ACC112 (cell line): ENCODE data around the gene PLA2G6.
A peak's percentile ranks its signal among the peaks of the same experiment; 100 is the strongest.

Experiments used
- H2AFZ ChIP-seq: fragments of 200-600 bp; sonication (generic); one replicate; pipeline ENCODE4 v1.6.0; 2017; ENCODE audit warnings: antibody characterized with exemption, low read length; ENCODE audit not compliant: unreplicated experiment
- H3K27ac ChIP-seq: fragments of 200-600 bp; sonication (generic); 2 replicates; pipeline ENCODE4 v1.5.1; 2014; ENCODE audit warnings: low read depth, mild to moderate bottlenecking, antibody characterized with exemption, low read length, moderate library complexity
- H3K27me3 ChIP-seq: fragments of 200-600 bp; sonication (generic); 2 replicates; pipeline ENCODE4 v1.6.1; 2014; ENCODE audit warnings: mild to moderate bottlenecking, antibody characterized with exemption, low read length, moderate library complexity, mixed read lengths; ENCODE audit not compliant: insufficient read depth
- H3K36me3 ChIP-seq: fragments of 200-600 bp; sonication (generic); 2 replicates; pipeline ENCODE4 v1.6.1; 2016; ENCODE audit warnings: mild to moderate bottlenecking, antibody characterized with exemption, low read length, moderate library complexity, mixed read lengths; ENCODE audit not compliant: insufficient read depth
- H3K4me1 ChIP-seq: fragments of 200-600 bp; sonication (generic); one replicate; pipeline ENCODE4 v1.6.1; 2016; ENCODE audit warnings: low read length, mixed read lengths; ENCODE audit not compliant: insufficient read depth, unreplicated experiment, control insufficient read depth
- H3K4me3 ChIP-seq: fragments of 200-600 bp; sonication (generic); 2 replicates; pipeline ENCODE4 v1.5.1; 2014; ENCODE audit warnings: mild to moderate bottlenecking, low read depth, low read length
- H3K79me2 ChIP-seq: fragments of 200-600 bp; sonication (generic); one replicate; pipeline ENCODE4 v1.6.0; 2016; ENCODE audit warnings: low read length; ENCODE audit not compliant: control insufficient read depth, unreplicated experiment, insufficient read depth

Gene PLA2G6

GRCh38 chr22:38141217-38141973 lies 40.2 kb downstream of the PLA2G6 start:
- Histone ChIP-seq H3K4me1 (peaks cover 5% of the 10 kb centered on the region), H2AFZ (no peak overlapping the region), H3K36me3 (no peaks in the 10 kb centered on the region), H3K79me2 (no peaks in the 10 kb centered on the region), H3K27me3 (no peaks in the 10 kb centered on the region), H3K4me3 (no peak overlapping the region), H3K27ac (no peak overlapping the region)

GRCh38 chr22:38139901-38140300 lies 41.7 kb downstream of the PLA2G6 start:
- no peak overlapping the region for H3K27ac ChIP-seq
- H3K36me3 ChIP-seq, result no peaks in the 10 kb centered on the region
- H2AFZ ChIP-seq, result no peak overlapping the region
- no peaks in the 10 kb centered on the region for H3K79me2 ChIP-seq
- H3K4me3 ChIP-seq, result no peak overlapping the region
- peaks cover 12% of the 10 kb centered on the region for H3K4me1 ChIP-seq
- no peaks in the 10 kb centered on the region for H3K27me3 ChIP-seq

- Histone ChIP-seq H3K79me2 (no peaks in the 10 kb centered on the region), H3K4me3 (no peak overlapping the region), H3K4me1 (peaks cover 16% of the 10 kb centered on the region), H3K27ac (no peak overlapping the region), H3K36me3 (no peaks in the 10 kb centered on the region), H2AFZ (no peak overlapping the region), H3K27me3 (no peaks in the 10 kb centered on the region)
Observed at GRCh38 chr22:38138961-38139360, 42.7 kb downstream of the PLA2G6 start.

GRCh38 chr22:38137876-38138687 lies 43.5 kb downstream of the PLA2G6 start:
- H3K4me1 ChIP-seq, result peaks cover 16% of the 10 kb centered on the region
- no peaks in the 10 kb centered on the region for H3K79me2 ChIP-seq
- no peak overlapping the region for H3K4me3 ChIP-seq
- no peaks in the 10 kb centered on the region for H3K27me3 ChIP-seq
- H3K36me3 ChIP-seq, result no peaks in the 10 kb centered on the region
- no peak overlapping the region for H2AFZ ChIP-seq
- no peak overlapping the region for H3K27ac ChIP-seq

- Histone ChIP-seq H3K36me3 (no peaks in the 10 kb centered on the region), H2AFZ (no peak overlapping the region), H3K27ac (no peak overlapping the region), H3K79me2 (no peaks in the 10 kb centered on the region), H3K4me1 (peaks cover 16% of the 10 kb centered on the region), H3K4me3 (no peak overlapping the region), H3K27me3 (no peaks in the 10 kb centered on the region)
Observed at GRCh38 chr22:38136607-38137006, 45.0 kb downstream of the PLA2G6 start.

GRCh38 chr22:38135133-38135706 lies 46.4 kb downstream of the PLA2G6 start:
- Histone ChIP-seq H3K27me3 (no peaks in the 10 kb centered on the region), H3K36me3 (no peaks in the 10 kb centered on the region), H3K27ac (peak overlapping the region; percentile 75), H3K4me1 (peaks cover 16% of the 10 kb centered on the region), H3K79me2 (no peaks in the 10 kb centered on the region), H3K4me3 (no peak overlapping the region), H2AFZ (no peak overlapping the region)

- H3K79me2 ChIP-seq, result no peaks in the 10 kb centered on the region
- H3K4me3 ChIP-seq, result no peak overlapping the region
- no peak overlapping the region for H2AFZ ChIP-seq
- peaks cover 16% of the 10 kb centered on the region for H3K4me1 ChIP-seq
- no peaks in the 10 kb centered on the region for H3K36me3 ChIP-seq
- H3K27ac ChIP-seq, result no peak overlapping the region
- H3K27me3 ChIP-seq, result no peaks in the 10 kb centered on the region
Observed at GRCh38 chr22:38133331-38133730, 48.3 kb downstream of the PLA2G6 start.

GRCh38 chr22:38132794-38133193 lies 48.8 kb downstream of the PLA2G6 start:
- Histone ChIP-seq H3K4me1 (peaks cover 16% of the 10 kb centered on the region), H3K79me2 (no peaks in the 10 kb centered on the region), H3K27me3 (no peaks in the 10 kb centered on the region), H2AFZ (no peak overlapping the region), H3K36me3 (no peaks in the 10 kb centered on the region), H3K4me3 (no peak overlapping the region), H3K27ac (no peak overlapping the region)

GRCh38 chr22:38132136-38132535 lies 49.5 kb downstream of the PLA2G6 start:
- Histone ChIP-seq H3K27ac (no peak overlapping the region), H3K4me1 (peaks cover 16% of the 10 kb centered on the region), H2AFZ (no peak overlapping the region), H3K36me3 (no peaks in the 10 kb centered on the region), H3K79me2 (no peaks in the 10 kb centered on the region), H3K27me3 (no peaks in the 10 kb centered on the region), H3K4me3 (no peak overlapping the region)

GRCh38 chr22:38131399-38131798 lies 50.2 kb downstream of the PLA2G6 start:
- Histone ChIP-seq H3K36me3 (no peaks in the 10 kb centered on the region), H3K79me2 (no peaks in the 10 kb centered on the region), H3K4me3 (no peak overlapping the region), H3K27ac (no peak overlapping the region), H3K27me3 (no peaks in the 10 kb centered on the region), H3K4me1 (peaks cover 16% of the 10 kb centered on the region), H2AFZ (no peak overlapping the region)
